SK-N-SH (cell line): ENCODE data around the gene TOX2. TPM values are rescaled to one million over a fixed set of nuclear protein-coding genes. Genes with fewer than 3 reads are reported as not detected.

Experiments
- CTCF ChIA-PET: fragments of 300-600, 350-600 bp; formaldehyde crosslinking; extraction: SDS; loops from one replicate; lab custom pipeline; 2021; lab: Yijun Ruan, JAX
- POLR2A ChIA-PET: fragments of 350-600 bp; sonication (Branson Sonifier 250); formaldehyde crosslinking; extraction: SDS; loops from one replicate; lab custom pipeline; 2020; ENCODE audit warnings: antibody characterized with exemption, inconsistent platforms; lab: Yijun Ruan, JAX
- DNase-seq: peaks from one replicate; pipeline ENCODE4 v3.0.0; 2012
- H2AFZ ChIP-seq: fragments of 200-600 bp; sonication (generic); 2 replicates; pipeline ENCODE4 v1.8.1; 2016; ENCODE audit warnings: antibody characterized with exemption, mild to moderate bottlenecking, low read depth
- H3F3A ChIP-seq: fragments of 200-600 bp; sonication (generic); replicated peaks from 2 replicates; pipeline ENCODE3; 2016; ENCODE audit warnings: antibody characterized with exemption, mild to moderate bottlenecking; ENCODE audit not compliant: insufficient read depth
- H3K27ac ChIP-seq, 2 experiments: fragments of 200-500 bp in 1 of 2; fragments of 200-600 bp in 1 of 2; sonication (Bioruptor generic) in 1 of 2; sonication (generic), shearing (Covaris generic) in 1 of 2; 2 replicates each; pipeline versions ENCODE4 v1.5.1 to v1.6.1; 2014 to 2016; ENCODE audit warnings: low read depth in 2 of 2, inconsistent platforms in 1 of 2, low read length in 1 of 2, mild to moderate bottlenecking in 1 of 2, mixed read lengths in 1 of 2
- H3K27me3 ChIP-seq: fragments of 200-600 bp; sonication (generic), shearing (Covaris generic); 2 replicates; pipeline ENCODE4 v1.6.1; 2016; ENCODE audit warnings: mixed run types; ENCODE audit not compliant: insufficient read depth
- H3K36me3 ChIP-seq, 2 experiments: fragments of 200-500 bp in 1 of 2; fragments of 200-600 bp in 1 of 2; sonication (Bioruptor generic) in 1 of 2; sonication (generic) in 1 of 2; replicated peaks in 1 of 2; 2 replicates each; pipeline versions ENCODE3 to v1.5.1; 2014 to 2016; ENCODE audit warnings: low read length in 1 of 2, mild to moderate bottlenecking in 1 of 2; ENCODE audit not compliant: insufficient read depth in 2 of 2, control insufficient read depth in 1 of 2
- H3K4me1 ChIP-seq, 2 experiments: fragments of 200-500 bp in 1 of 2; fragments of 200-600 bp in 1 of 2; sonication (Bioruptor generic) in 1 of 2; sonication (generic), shearing (Covaris generic) in 1 of 2; 2 replicates each; pipeline versions ENCODE4 v1.5.1 to v1.6.1; 2014 to 2016; ENCODE audit warnings: low read depth in 1 of 2, low read length in 1 of 2, mixed run types in 1 of 2; ENCODE audit not compliant: insufficient read depth in 2 of 2, control insufficient read depth in 1 of 2
- H3K4me2 ChIP-seq: fragments of 200-600 bp; sonication (generic), shearing (Covaris generic); 2 replicates; pipeline ENCODE4 v1.6.1; 2017; ENCODE audit warnings: mixed run types
- H3K4me3 ChIP-seq, 2 experiments: fragments of 200-500 bp in 1 of 2; fragments of 200-600 bp in 1 of 2; sonication (Bioruptor generic) in 1 of 2; sonication (generic), shearing (Covaris generic) in 1 of 2; 2 replicates each; pipeline versions ENCODE4 v1.5.1 to v1.8.1; 2014 to 2016; ENCODE audit warnings: low read depth in 2 of 2, inconsistent platforms in 1 of 2, low read length in 1 of 2, mild to moderate bottlenecking in 1 of 2, mixed read lengths in 1 of 2, moderate library complexity in 1 of 2
- H3K79me2 ChIP-seq: fragments of 200-600 bp; sonication (generic); 2 replicates; pipeline ENCODE4 v1.8.1; 2017; ENCODE audit warnings: mild to moderate bottlenecking; ENCODE audit not compliant: insufficient read depth
- H3K9ac ChIP-seq: fragments of 200-600 bp; sonication (generic); 2 replicates; pipeline ENCODE4 v1.6.1; 2017; ENCODE audit warnings: mixed run types
- H3K9me2 ChIP-seq: fragments of 200-600 bp; sonication (generic); 2 replicates; pipeline ENCODE4 v1.6.1; 2017; ENCODE audit warnings: mixed run types
- H3K9me3 ChIP-seq: fragments of 200-600 bp; sonication (generic); 2 replicates; pipeline ENCODE4 v1.6.1; 2017; ENCODE audit warnings: mixed run types, mild to moderate bottlenecking, moderate library complexity
- H4K20me1 ChIP-seq: fragments of 200-600 bp; sonication (generic); 2 replicates; pipeline ENCODE4 v1.6.1; 2017; ENCODE audit warnings: mild to moderate bottlenecking, mixed run types; ENCODE audit not compliant: insufficient read depth
- ELF1 ChIP-seq: IDR thresholded peaks from 2 replicates; pipeline ENCODE4 v1.4.0; 2012
- EP300 ChIP-seq, 2 experiments: IDR thresholded peaks; 2 replicates each; pipeline versions ENCODE4 v1.4.0 to v1.6.1; 2012; ENCODE audit warnings: borderline replicate concordance in 1 of 2, low read depth in 1 of 2, low read length in 1 of 2
- EZH2phosphoT487 ChIP-seq: fragments of 200-600 bp; sonication (generic); IDR thresholded peaks from 2 replicates; pipeline ENCODE4 v1.6.1; 2017; ENCODE audit warnings: low read depth, mixed run types, mild to moderate bottlenecking, antibody characterized with exemption, moderate library complexity, borderline replicate concordance
- FOXJ3 ChIP-seq: sonication (generic); formaldehyde crosslinking; IDR thresholded peaks from 2 replicates; pipeline ENCODE4 v1.5.1; 2020; ENCODE audit warnings: mild to moderate bottlenecking, missing genetic modification reagents
- GABPA ChIP-seq: IDR thresholded peaks from 2 replicates; pipeline ENCODE4 v1.4.0; 2012; ENCODE audit warnings: low read depth, mild to moderate bottlenecking
- GATA2 ChIP-seq: sonication (generic); formaldehyde crosslinking; IDR thresholded peaks from 2 replicates; pipeline ENCODE4 v1.5.0; 2020; ENCODE audit warnings: mild to moderate bottlenecking, missing genetic modification reagents
- NRF1 ChIP-seq: IDR thresholded peaks from 2 replicates; pipeline ENCODE4 v1.6.1; 2012; ENCODE audit warnings: low read depth, mild to moderate bottlenecking, low read length
- RCOR1 ChIP-seq: fragments of 150-350 bp; IDR thresholded peaks from 2 replicates; pipeline ENCODE4 v1.6.1; 2017; ENCODE audit warnings: antibody characterized with exemption, low read length
- REST ChIP-seq: IDR thresholded peaks from 2 replicates; pipeline ENCODE4 v1.6.1; 2012; ENCODE audit warnings: mild to moderate bottlenecking, low read depth, low read length, moderate library complexity
- RXRA ChIP-seq: IDR thresholded peaks from 2 replicates; pipeline ENCODE4 v1.4.0; 2012; ENCODE audit warnings: low read depth, mild to moderate bottlenecking, borderline replicate concordance
- SMC3 ChIP-seq: IDR thresholded peaks from 2 replicates; pipeline ENCODE4 v1.6.1; 2012; ENCODE audit warnings: low read depth, low read length, improper control_type of control experiment
- whole genome bisulfite sequencing: methylation state at CpG from one replicate; pipeline ENCODE4 v1.1.6; 2017; ENCODE audit warnings: low lambda C conversion rate; 5-methylcytosine and 5-hydroxymethylcytosine counted together
- polyA plus RNA-seq, 3 experiments: library from polyadenylated mRNA; depleted of rRNA; stranded (reverse); fragments of >200 nt; gene quantifications; 2 replicates each; pipeline ENCODE4 v1.2.3, GENCODE V29; 2012
- TF ChIP-seq, protein P1 (sequence below): fragments of 150-350 bp; IDR thresholded peaks from 2 replicates; pipeline ENCODE4 v1.6.1; 2017; ENCODE audit warnings: antibody characterized with exemption, low read length, low read depth, borderline replicate concordance
- TF ChIP-seq, protein P2 (sequence below): fragments of 200-600 bp; sonication (generic); IDR thresholded peaks from 2 replicates; pipeline ENCODE4 v1.6.1; 2017; ENCODE audit warnings: antibody characterized with exemption, mild to moderate bottlenecking, moderate library complexity

TOX2 gene
- polyA plus RNA-seq, 1 of the 3 experiments (the other 2 are of a cell fraction): 15.4 TPM

DNA sequence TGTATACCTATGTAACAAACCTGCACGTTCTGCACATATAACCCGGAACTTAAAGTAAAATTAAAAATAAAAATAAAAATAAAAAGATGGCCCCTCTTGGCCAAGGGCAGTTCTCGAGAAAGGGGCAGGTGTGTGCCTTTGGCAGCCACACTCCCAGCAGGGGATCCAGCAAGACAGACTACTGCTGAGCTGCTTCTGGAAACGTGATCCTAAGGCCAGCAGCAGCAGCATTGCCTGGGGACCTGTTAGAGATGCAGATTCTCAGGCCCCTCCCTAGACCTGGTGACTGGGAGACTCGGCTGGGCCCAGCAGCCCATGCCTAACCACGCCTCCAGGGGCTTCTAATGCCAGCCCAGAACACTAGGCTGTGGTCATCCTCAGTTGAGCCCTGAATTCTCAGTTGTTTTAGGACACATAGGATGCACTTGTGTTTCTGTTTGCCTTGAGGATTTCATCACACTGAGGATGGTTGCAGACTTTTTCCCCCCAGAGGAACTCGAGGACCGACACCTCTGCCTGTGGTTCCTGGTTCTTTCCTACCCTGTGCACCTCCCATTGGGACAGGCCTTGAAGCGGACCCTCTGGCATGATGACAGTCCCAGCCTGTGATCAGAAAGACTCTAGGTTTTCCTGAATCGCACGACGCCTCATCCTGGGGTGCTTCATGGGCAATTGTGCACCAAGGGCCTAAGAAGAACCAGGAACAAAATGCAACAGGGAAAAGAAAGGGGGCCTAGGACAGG lies 105.9 kb downstream of the TOX2 start (continued):
- no peak for TF ChIP-seq RXRA
- no peak for TF ChIP-seq SMC3
- TF ChIP-seq EZH2phosphoT487: no peak
- TF ChIP-seq, all 33 proteins: peak for 0

DNA sequence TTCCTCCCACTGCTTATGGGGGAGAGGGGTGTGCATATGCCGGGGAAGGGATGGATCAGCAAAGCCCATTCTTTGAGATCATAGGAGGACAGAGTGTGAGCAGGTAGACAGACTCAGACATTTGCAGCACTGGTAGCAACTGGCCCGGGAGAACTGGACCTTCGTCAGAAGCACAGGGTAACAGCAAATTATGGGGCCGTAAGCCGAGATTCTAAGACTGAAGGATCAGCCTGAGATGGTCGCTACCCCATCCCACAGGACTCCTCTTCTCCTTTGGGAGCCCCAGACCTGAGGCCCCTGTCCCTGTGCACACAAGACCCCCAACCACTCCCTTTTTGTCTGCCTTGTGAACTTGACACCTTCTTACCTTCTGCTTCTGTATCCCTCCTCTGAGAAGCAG lies 106.5 kb downstream of the TOX2 start:
- CTCF ChIA-PET: interaction anchor here (0.6 kb wide), 1 partner anchor 38 kb away, joined by 3 read pairs; no protein-coding TSS in a partner anchor
- WGBS: 99% methylated on average over 6 of the region's 6 CpGs

More for the DNA sequence above, 106.5 kb downstream of the TOX2 start:
- Histone ChIP-seq H3K9me2 (no peaks in the 10 kb centered on the region), H3K9ac (no peak overlapping the region), H3K9me3 (no peaks in the 10 kb centered on the region), H4K20me1 (no peaks in the 10 kb centered on the region), H3K4me1 (peaks cover 24 to 67% of the 10 kb centered on the region in 2 experiments), H3K27me3 (no peaks in the 10 kb centered on the region), H3K4me3 (no peak overlapping the region), H2AFZ (no peak overlapping the region), H3K36me3 (no peaks in the 10 kb centered on the region), H3K79me2 (no peaks in the 10 kb centered on the region), H3F3A (peaks cover 5% of the 10 kb centered on the region), H3K4me2 (no peak overlapping the region), H3K27ac (no peak overlapping the region)
- POLR2A ChIA-PET: no interaction called here
- TF ChIP-seq, protein P1, sequence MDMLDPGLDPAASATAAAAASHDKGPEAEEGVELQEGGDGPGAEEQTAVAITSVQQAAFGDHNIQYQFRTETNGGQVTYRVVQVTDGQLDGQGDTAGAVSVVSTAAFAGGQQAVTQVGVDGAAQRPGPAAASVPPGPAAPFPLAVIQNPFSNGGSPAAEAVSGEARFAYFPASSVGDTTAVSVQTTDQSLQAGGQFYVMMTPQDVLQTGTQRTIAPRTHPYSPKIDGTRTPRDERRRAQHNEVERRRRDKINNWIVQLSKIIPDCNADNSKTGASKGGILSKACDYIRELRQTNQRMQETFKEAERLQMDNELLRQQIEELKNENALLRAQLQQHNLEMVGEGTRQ: no peak
- TF ChIP-seq RXRA (no peak), ELF1 (no peak), NRF1 (no peak), EP300 (IDR thresholded peaks at IDR 0.05; ENCODE audit: borderline replicate concordance in 1 of 2, low read depth in 1 of 2, low read length in 1 of 2) (no peak), GATA2 (no peak), REST (no peak), GABPA (no peak), FOXJ3 (CRISPR knock-in tag) (no peak), SMC3 (no peak), RCOR1 (no peak)
- TF ChIP-seq, protein P2, sequence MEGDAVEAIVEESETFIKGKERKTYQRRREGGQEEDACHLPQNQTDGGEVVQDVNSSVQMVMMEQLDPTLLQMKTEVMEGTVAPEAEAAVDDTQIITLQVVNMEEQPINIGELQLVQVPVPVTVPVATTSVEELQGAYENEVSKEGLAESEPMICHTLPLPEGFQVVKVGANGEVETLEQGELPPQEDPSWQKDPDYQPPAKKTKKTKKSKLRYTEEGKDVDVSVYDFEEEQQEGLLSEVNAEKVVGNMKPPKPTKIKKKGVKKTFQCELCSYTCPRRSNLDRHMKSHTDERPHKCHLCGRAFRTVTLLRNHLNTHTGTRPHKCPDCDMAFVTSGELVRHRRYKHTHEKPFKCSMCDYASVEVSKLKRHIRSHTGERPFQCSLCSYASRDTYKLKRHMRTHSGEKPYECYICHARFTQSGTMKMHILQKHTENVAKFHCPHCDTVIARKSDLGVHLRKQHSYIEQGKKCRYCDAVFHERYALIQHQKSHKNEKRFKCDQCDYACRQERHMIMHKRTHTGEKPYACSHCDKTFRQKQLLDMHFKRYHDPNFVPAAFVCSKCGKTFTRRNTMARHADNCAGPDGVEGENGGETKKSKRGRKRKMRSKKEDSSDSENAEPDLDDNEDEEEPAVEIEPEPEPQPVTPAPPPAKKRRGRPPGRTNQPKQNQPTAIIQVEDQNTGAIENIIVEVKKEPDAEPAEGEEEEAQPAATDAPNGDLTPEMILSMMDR: no peak
- DNase-seq: no peak
